Chondrocyte (in vitro differentiated cells): ENCODE results near the gene GPATCH2L. TPM values are rescaled to one million over a fixed set of nuclear protein-coding genes. Genes with fewer than 3 reads are reported as not detected.

Experiments
- DNase-seq: peaks from one replicate; pipeline ENCODE4 v3.0.0; 2021; ENCODE audit warnings: mixed read lengths, low spot score
- H3K27ac Mint-ChIP-seq: one replicate; pipeline ENCODE4 v1.8.0; 2021; ENCODE audit warnings: mild to moderate bottlenecking, moderate library complexity, mixed read lengths; ENCODE audit not compliant: unreplicated experiment
- H3K27me3 Mint-ChIP-seq: 2 replicates; pipeline ENCODE4 v1.8.0; 2021; ENCODE audit warnings: low read depth, mixed read lengths
- H3K36me3 Mint-ChIP-seq: 2 replicates; pipeline ENCODE4 v1.8.0; 2021; ENCODE audit warnings: low read depth, mixed read lengths
- H3K4me1 Mint-ChIP-seq: 2 replicates; pipeline ENCODE4 v1.8.0; 2021; ENCODE audit warnings: low read depth, mild to moderate bottlenecking, mixed read lengths
- H3K4me3 Mint-ChIP-seq: one replicate; pipeline ENCODE4 v1.8.0; 2021; ENCODE audit warnings: mild to moderate bottlenecking, moderate library complexity, mixed read lengths; ENCODE audit not compliant: unreplicated experiment
- H3K9me3 Mint-ChIP-seq: 2 replicates; pipeline ENCODE4 v1.8.0; 2021; ENCODE audit warnings: low read depth, mixed read lengths
- total RNA-seq: library from RNA; stranded (reverse); gene quantifications from 3 replicates; pipeline ENCODE4 v1.2.1, GENCODE V29; 2021
- TF ChIP-seq, protein P1 (sequence below): fragments of 200-600 bp; sonication (generic); IDR thresholded peaks from 2 replicates; pipeline ENCODE4 v1.5.0; 2021; ENCODE audit warnings: antibody characterized with exemption, mild to moderate bottlenecking, moderate library complexity

Gene GPATCH2L
- total RNA-seq, 1 donor from 2014 or later, result 51.3 TPM

DNA sequence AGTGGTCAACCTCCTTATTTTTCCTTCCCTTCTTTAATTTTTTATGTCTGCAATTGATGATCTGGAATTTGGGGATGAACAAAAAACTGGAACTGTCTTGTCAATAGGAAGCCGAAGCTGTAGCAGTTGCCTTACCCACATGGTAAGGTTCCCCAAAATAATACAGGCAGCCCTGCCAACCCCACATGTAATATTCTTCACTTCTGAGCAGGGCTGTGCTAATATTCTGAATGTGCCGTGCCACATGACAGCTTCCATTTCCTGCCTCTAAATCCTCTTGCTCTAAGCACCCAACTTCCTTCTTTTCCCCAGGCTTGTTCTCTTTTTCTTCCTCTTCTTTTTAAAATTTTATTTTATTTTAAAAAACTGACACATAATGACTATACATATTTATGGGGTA lies 39.6 kb downstream of the GPATCH2L start:
- Mint-ChIP-seq H3K9me3 (no peaks in the 10 kb centered on the region), H3K27ac (no peak overlapping the region), H3K4me3 (no peak overlapping the region)

DNA sequence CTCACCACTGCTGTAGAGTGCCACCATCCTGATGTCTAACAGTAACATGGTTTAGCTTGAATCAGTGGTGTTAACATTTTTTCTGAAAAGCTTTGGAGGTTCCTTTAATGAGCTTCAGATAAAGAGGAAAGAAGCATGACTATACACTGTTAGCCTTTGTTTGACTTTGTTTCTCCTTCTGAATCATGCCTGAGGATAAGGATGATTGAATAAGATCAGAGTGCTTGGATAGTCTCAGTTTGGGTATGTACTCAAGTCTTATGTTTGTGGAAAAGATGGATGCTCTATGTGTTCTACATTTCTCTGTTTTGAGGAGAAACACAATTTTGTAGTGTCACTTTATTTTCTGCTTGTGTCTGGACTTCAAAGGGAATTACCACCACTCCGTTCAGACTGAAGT lies 42.0 kb downstream of the GPATCH2L start:
- no peak for DNase-seq
- Mint-ChIP-seq H3K36me3 (peaks cover 29% of the 10 kb centered on the region), H3K4me3 (no peak overlapping the region), H3K9me3 (no peaks in the 10 kb centered on the region), H3K4me1 (peaks cover 9% of the 10 kb centered on the region), H3K27me3 (no peaks in the 10 kb centered on the region), H3K27ac (no peak overlapping the region)
- TF ChIP-seq, protein P1, sequence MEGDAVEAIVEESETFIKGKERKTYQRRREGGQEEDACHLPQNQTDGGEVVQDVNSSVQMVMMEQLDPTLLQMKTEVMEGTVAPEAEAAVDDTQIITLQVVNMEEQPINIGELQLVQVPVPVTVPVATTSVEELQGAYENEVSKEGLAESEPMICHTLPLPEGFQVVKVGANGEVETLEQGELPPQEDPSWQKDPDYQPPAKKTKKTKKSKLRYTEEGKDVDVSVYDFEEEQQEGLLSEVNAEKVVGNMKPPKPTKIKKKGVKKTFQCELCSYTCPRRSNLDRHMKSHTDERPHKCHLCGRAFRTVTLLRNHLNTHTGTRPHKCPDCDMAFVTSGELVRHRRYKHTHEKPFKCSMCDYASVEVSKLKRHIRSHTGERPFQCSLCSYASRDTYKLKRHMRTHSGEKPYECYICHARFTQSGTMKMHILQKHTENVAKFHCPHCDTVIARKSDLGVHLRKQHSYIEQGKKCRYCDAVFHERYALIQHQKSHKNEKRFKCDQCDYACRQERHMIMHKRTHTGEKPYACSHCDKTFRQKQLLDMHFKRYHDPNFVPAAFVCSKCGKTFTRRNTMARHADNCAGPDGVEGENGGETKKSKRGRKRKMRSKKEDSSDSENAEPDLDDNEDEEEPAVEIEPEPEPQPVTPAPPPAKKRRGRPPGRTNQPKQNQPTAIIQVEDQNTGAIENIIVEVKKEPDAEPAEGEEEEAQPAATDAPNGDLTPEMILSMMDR, result no peak

More for the DNA sequence above, 39.6 kb downstream of the GPATCH2L start:
- Mint-ChIP-seq H3K27me3 (no peaks in the 10 kb centered on the region), H3K36me3 (peaks cover 20% of the 10 kb centered on the region), H3K4me1 (peaks cover 9% of the 10 kb centered on the region)
- TF ChIP-seq, protein P1, result no peak
- DNase-seq, result no peak

DNA sequence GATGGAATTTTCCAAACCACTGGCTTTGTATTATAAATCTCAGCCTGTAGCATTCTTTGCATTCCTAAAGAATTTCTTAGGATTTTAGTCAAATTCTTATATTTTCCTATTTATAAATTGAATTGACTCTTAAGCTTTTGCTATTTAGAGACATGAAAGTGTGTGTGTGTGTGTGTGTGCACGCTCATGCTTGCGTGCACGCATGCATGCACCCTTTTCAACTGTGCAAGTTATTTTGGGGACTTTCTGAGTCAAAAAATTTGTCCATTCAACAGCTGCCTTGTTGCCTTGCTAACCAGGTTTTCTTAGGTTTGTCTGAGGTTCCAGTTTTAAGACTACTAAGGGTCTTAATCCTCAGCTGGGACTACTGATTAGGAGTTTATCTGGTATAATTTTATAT lies 42.6 kb downstream of the GPATCH2L start:
- no peak for DNase-seq
- peaks cover 29% of the 10 kb centered on the region for H3K36me3 Mint-ChIP-seq
- H3K4me1 Mint-ChIP-seq, result peaks cover 9% of the 10 kb centered on the region
- H3K9me3 Mint-ChIP-seq, result no peaks in the 10 kb centered on the region
- TF ChIP-seq, protein P1, result no peak
- no peak overlapping the region for H3K4me3 Mint-ChIP-seq
- H3K27ac Mint-ChIP-seq, result no peak overlapping the region
- H3K27me3 Mint-ChIP-seq, result no peaks in the 10 kb centered on the region

DNA sequence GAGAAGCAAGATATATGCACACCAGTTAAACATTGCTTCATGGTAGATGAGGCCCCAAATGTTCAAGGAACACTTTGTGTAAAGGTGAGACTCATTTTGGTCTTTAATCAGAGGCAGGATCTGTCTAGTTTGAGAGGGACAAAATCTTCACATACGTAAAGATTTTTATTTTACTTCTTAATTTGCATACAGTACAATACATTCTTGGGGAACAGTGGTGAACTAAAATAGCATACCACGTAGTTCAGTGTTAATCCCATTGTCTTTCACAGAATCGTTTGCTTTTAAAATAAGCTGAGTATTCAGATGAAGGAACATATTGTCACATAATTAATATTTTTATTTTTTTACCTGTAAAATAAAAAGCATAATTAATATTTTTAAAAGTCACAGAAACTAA lies 43.3 kb downstream of the GPATCH2L start:
- H3K9me3 Mint-ChIP-seq, result no peaks in the 10 kb centered on the region
- no peaks in the 10 kb centered on the region for H3K27me3 Mint-ChIP-seq
- peaks cover 33% of the 10 kb centered on the region for H3K36me3 Mint-ChIP-seq
- TF ChIP-seq, protein P1, result no peak
- peaks cover 5% of the 10 kb centered on the region for H3K4me1 Mint-ChIP-seq
- no peak overlapping the region for H3K4me3 Mint-ChIP-seq
- no peak overlapping the region for H3K27ac Mint-ChIP-seq
- DNase-seq, result no peak

DNA sequence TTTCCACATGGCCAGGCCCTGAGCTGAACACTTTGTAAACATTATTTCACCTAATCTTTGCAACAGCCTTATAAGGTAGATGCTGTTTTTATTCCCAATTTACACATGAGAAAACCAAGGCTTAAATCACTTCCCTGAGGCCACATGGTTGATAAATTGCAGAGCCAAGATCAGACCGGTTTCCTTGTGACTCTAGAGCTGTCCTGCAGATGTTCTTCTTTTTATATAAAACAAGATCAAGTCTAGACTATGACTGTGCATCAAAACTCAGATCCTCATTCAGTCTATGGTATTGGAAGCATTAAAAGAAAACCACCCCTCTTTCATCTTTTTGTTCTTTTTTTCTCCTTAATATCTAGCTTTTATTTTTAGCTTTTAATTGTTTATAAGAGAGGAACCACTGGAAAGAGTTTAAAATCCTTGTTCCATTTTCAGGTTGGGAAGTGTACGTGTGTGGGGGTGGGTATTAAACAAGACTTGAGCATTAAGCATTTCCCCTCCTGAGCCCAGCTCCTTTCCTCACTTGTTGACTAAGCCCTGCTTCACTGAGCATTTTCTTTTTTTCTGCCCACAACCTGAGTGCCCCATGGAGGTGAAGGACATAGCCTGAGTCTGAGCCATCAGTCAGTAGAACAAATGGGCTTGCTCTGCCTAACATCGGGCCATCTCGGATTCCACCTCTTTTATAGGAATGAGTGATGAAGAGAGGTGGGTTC lies 45.4 kb downstream of the GPATCH2L start:
- no peak for DNase-seq
- H3K27me3 Mint-ChIP-seq, result no peaks in the 10 kb centered on the region
- H3K9me3 Mint-ChIP-seq, result no peaks in the 10 kb centered on the region
- TF ChIP-seq, protein P1, result no peak
- H3K4me1 Mint-ChIP-seq, result peaks cover 5% of the 10 kb centered on the region
- H3K36me3 Mint-ChIP-seq, result peaks cover 39% of the 10 kb centered on the region
- no peak overlapping the region for H3K4me3 Mint-ChIP-seq
- peak overlapping the region; percentile 34 for H3K27ac Mint-ChIP-seq
